ENCODE measurements around the gene GABPB1. TPM values are rescaled to one million over a fixed set of nuclear protein-coding genes. Genes with fewer than 3 reads are reported as not detected.
A peak's percentile ranks its signal among the peaks of the same experiment; 100 is the strongest.

The GABPB1 gene
- total RNA-seq, 1 donor from 2014 or later: 80.7 TPM

DNA sequence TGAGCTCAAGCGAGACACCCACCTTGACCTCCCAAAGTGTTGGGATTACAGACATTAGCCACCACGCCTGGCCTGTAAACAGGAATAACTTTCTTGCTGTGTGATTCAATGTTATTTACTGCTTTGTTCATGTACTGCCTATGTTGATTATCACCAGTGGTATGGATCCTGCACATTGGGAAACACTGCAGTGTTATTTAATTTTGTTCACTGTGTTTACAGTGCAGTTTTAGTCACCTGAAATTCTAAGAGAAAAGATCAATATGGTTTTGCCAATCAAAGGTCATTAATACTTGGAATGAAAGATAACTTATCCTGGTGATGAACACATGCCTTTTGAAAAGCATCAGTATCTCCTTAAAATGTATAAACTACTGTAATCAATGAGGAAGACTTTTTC, 8.6 kb upstream of the GABPB1 start:
- Mint-ChIP-seq H3K36me3 (ENCODE audit: low read depth) (peaks cover 35% of the 10 kb centered on the region), H3K4me1 (ENCODE audit: low read depth) (peaks cover 16% of the 10 kb centered on the region), H3K4me3 (no peak overlapping the region), H3K27me3 (ENCODE audit: insufficient read depth) (no peaks in the 10 kb centered on the region), H3K27ac (no peak overlapping the region), H3K9me3 (no peaks in the 10 kb centered on the region)
- intact Hi-C loops (cut with micrococcal nuclease): no loop called here
- no peak for DNase-seq (ENCODE audit: low spot score)

DNA sequence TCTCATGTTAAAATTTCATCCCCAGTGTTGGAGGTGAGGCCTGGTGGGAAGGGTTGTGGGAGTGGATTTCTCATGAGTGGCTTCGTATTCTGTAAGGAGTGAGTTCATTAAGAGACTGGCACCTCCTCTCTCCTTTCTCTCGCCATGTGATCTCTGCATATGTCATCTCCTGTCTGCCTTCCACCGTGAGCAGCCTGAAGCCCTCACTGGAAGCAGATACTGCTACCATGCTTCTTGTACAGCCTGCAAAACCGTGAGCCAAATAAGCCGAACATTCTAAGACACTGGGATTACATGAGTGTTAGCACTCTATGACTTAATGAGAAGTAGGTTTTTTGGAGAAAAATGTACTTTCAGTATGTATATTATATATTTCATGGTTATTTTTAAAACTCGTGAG, 6.8 kb upstream of the GABPB1 start:
- intact Hi-C loops (cut with micrococcal nuclease): no loop called here
- Mint-ChIP-seq H3K9me3 (no peaks in the 10 kb centered on the region), H3K27ac (peak overlapping the region; percentile 57), H3K4me3 (no peak overlapping the region), H3K27me3 (ENCODE audit: insufficient read depth) (no peaks in the 10 kb centered on the region), H3K36me3 (ENCODE audit: low read depth) (peaks cover 40% of the 10 kb centered on the region), H3K4me1 (ENCODE audit: low read depth) (peaks cover 27% of the 10 kb centered on the region)
- DNase-seq (ENCODE audit: low spot score): no peak

DNA sequence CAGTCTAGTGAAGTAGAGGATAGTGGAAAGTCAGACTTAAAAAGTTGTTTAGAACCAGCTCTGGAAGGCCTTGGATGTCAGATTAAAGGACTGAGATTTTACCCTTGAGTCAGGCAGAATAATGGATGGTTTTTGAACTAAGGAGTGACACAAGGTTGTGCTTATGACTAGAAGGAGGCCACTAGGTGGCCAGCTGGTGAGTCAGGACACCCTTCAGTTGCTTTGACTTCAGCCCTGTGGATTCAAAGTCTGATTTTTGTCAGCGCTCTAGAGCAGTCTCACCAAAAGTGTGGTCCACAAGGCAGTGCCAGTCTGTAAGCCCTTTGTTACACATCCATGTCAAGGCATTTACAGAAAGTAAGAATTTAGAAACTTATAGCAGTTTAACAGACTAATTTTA, 3.8 kb upstream of the GABPB1 start:
- H3K27ac Mint-ChIP-seq: no peak overlapping the region
- intact Hi-C loops (cut with micrococcal nuclease): loop anchor here (1.0 to 10.0 kb wide), 4 partner anchors 65 to 1334 kb away; partner anchors contain the start of genes TRPM7 and USP8

DNA sequence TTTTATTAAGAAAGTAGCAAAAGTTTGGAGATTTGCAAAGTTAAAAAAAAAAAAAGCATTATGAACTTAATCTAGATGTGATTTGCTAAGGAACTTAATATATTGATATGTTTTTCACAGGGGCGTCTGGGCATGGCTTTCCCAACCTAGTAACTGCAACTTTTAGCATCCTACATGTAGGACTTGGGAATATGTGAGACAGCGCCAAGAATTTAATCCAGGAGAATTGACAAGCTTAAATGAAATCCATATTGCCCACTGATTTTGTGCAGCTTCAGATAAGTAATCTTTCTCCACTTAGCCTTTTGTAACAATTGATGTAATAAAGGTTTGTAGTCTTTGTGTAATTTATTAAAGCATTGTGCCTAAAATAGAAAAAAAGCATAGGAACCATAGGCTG, 982 bp upstream of the GABPB1 start:
- intact Hi-C loops (cut with micrococcal nuclease): loop anchor here (2.0 to 10.0 kb wide), 3 partner anchors 206 to 1331 kb away; partner anchors contain the start of gene COPS2
- Mint-ChIP-seq H3K36me3 (ENCODE audit: low read depth) (peaks cover 50% of the 10 kb centered on the region), H3K4me3 (peak overlapping the region; percentile 100), H3K9me3 (no peaks in the 10 kb centered on the region), H3K27ac (peak overlapping the region; percentile 100), H3K4me1 (ENCODE audit: low read depth) (peaks cover 38% of the 10 kb centered on the region), H3K27me3 (ENCODE audit: insufficient read depth) (no peaks in the 10 kb centered on the region)
- no peak for DNase-seq (ENCODE audit: low spot score)

More for the DNA sequence above, 3.8 kb upstream of the GABPB1 start:
- no peaks in the 10 kb centered on the region for H3K9me3 Mint-ChIP-seq
- no peaks in the 10 kb centered on the region for H3K27me3 Mint-ChIP-seq (ENCODE audit: insufficient read depth)
- H3K4me3 Mint-ChIP-seq: no peak overlapping the region
- no peak for DNase-seq (ENCODE audit: low spot score)
- peaks cover 43% of the 10 kb centered on the region for H3K36me3 Mint-ChIP-seq (ENCODE audit: low read depth)
- H3K4me1 Mint-ChIP-seq (ENCODE audit: low read depth): peaks cover 34% of the 10 kb centered on the region

DNA sequence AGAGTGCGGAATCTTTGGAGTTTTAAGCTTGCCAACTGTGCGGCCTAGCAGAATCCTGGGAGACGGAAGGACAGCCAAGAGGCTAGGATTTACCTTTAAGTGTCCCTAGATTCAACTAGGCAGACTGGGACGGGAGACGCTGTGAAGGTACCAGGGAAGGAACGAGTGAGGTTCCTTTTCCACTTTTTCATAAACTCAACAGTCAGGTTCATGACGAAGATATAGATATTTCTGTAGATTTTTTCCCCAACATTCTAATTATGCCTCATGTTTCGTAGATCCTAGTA, 564 bp upstream of the GABPB1 start:
- H3K27ac Mint-ChIP-seq: peak overlapping the region; percentile 100
- no peaks in the 10 kb centered on the region for H3K27me3 Mint-ChIP-seq (ENCODE audit: insufficient read depth)
- peaks cover 42% of the 10 kb centered on the region for H3K4me1 Mint-ChIP-seq (ENCODE audit: low read depth)
- DNase-seq (ENCODE audit: low spot score): no peak
- peaks cover 51% of the 10 kb centered on the region for H3K36me3 Mint-ChIP-seq (ENCODE audit: low read depth)
- H3K4me3 Mint-ChIP-seq: peak overlapping the region; percentile 100
- H3K9me3 Mint-ChIP-seq: no peaks in the 10 kb centered on the region
- intact Hi-C loops (cut with micrococcal nuclease): loop anchor here (2.0 to 10.0 kb wide), 3 partner anchors 207 to 1331 kb away; partner anchors contain the start of gene COPS2

DNA sequence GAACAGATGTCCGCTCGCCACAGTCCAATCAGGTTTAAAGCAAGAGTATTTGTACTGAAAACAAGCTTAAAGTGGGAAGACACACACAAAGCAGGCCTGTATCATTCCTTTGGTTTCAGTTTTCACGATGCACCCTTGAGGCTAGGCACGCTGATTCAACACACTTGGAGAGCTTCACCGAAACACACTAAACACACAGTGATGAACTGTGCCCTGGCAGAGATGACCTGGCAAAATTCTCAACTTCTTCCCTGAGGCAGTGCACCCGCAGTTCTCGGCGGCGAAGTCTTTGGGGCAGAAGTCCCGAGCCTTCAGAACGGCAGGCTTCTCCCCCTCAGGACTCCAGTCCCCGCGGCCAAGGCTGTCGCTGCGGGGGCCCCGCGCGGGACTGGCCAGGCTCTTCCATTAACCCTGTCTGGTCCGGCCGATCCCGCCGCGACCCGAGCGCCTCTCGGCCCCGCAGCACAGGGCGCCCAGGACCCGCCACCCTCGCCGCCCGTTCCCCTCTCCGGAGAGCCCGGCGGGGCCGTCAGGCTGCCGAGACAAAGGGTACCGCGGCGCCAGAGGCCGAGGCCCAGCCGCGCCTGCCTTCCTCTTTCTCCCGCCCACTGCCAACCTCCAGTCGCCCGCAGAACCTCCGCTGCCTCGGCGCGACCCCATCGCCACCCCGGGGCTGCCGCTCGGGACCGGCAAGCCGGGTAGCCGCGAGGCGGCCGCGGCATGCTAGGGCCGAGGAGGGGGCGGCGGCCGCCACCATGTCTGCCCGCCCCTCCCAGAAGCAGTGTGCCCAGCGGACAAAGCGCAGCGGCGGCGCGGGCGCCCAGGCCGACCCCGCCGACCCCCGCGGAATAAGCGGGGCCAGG, 792 bp downstream of the GABPB1 start:
- peak overlapping the region; percentile 100 for H3K27ac Mint-ChIP-seq
- no peaks in the 10 kb centered on the region for H3K27me3 Mint-ChIP-seq (ENCODE audit: insufficient read depth)
- peak overlapping the region; percentile 100 for H3K4me3 Mint-ChIP-seq
- H3K4me1 Mint-ChIP-seq (ENCODE audit: low read depth): peaks cover 56% of the 10 kb centered on the region
- H3K9me3 Mint-ChIP-seq: no peaks in the 10 kb centered on the region
- DNase-seq (ENCODE audit: low spot score): peak; percentile 49
- intact Hi-C loops (cut with micrococcal nuclease): loop anchor here (1.0 to 10.0 kb wide), 12 partner anchors 23 to 1329 kb away; partner anchors contain the start of genes COPS2, DTWD1, FAM227B and SLC27A2
- peaks cover 49% of the 10 kb centered on the region for H3K36me3 Mint-ChIP-seq (ENCODE audit: low read depth)

DNA sequence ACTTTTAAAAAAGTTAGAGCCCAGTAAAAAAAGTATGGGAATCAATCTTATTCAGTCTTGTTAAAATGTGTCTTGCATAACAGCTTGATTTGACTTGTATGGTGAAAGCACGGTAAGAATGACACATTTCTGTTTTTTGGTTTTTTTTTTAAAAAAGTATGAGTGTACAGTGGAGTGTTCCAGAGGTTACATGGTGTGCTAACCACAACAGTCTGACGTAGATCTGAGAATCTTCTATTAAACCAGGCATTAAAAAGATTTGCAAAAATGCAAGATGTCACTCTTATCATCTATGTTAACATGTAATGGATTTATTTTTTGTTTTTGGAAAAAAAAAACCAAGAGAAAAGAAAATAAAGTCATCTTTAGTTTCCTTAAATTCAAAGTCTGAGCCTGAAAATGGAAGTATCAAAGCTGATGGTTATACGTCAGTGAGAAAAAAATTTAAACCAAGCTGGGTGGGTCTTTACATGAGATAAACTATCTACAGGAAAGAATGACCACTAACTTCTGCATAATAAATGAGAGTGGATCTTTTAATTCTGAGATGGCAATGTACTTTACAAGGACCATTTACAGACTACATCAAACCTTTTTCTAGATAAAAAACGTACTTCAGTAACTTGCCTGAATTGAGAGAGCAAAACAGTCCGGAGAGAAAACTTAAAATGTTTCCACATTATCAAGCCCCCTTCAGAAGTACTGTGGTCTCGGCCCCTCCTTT, 1.6 kb downstream of the GABPB1 start:
- Mint-ChIP-seq H3K9me3 (no peaks in the 10 kb centered on the region), H3K4me1 (ENCODE audit: low read depth) (peaks cover 54% of the 10 kb centered on the region), H3K4me3 (peak overlapping the region; percentile 100), H3K36me3 (ENCODE audit: low read depth) (peaks cover 49% of the 10 kb centered on the region), H3K27me3 (ENCODE audit: insufficient read depth) (no peaks in the 10 kb centered on the region), H3K27ac (peak overlapping the region; percentile 100)
- peak; percentile 14 for DNase-seq (ENCODE audit: low spot score)
- intact Hi-C loops (cut with micrococcal nuclease): loop anchor here (1.0 to 10.0 kb wide), 11 partner anchors 22 to 1329 kb away; partner anchors contain the start of genes DTWD1, FAM227B, SLC27A2 and USP8

DNA sequence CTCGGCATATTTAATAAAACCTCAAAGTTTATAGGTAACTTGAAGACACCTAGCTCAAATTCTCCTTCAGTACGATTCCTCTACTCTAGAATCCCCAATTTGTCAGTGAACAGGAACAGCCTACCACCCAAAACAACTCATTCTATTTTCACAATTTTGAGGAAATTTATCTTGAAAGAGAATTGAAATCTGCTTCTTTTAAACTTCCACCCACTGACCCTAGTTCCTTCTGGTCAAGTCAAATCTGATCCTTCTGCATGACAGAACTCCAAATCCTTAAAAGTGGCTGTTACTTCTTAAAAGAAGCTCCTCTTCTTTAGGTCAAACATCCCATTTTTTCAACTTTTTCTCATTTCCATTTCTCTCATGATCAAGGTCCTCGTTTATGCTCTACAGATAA, 4.4 kb downstream of the GABPB1 start:
- Mint-ChIP-seq H3K9me3 (no peaks in the 10 kb centered on the region), H3K36me3 (ENCODE audit: low read depth) (peaks cover 45% of the 10 kb centered on the region), H3K4me1 (ENCODE audit: low read depth) (peaks cover 47% of the 10 kb centered on the region), H3K4me3 (peak overlapping the region; percentile 100), H3K27ac (no peak overlapping the region), H3K27me3 (ENCODE audit: insufficient read depth) (no peaks in the 10 kb centered on the region)
- intact Hi-C loops (cut with micrococcal nuclease): loop anchor here (1.0 to 10.0 kb wide), 4 partner anchors 8 to 1326 kb away; partner anchors contain the start of genes DTWD1 and FAM227B
- DNase-seq (ENCODE audit: low spot score): no peak

DNA sequence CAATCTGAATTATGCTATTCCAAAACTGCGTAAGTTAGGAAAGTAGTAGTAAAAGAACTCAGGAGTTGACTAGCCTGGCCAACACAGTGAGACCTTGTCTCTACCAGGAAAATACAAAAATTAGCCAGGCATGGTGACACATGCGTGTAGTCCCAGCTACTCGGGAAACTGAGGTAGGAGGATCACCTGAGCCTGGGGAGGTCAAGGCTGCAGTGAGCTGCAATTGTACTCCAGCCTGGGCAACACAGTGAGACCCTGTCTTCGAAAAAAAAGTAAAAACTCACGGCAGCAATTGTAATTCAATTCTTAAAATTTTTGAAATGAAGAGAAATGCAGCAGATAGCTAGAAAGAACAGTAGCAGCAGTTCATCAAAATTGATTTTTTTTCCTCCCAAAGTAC, 9.7 kb downstream of the GABPB1 start:
- Mint-ChIP-seq H3K4me1 (ENCODE audit: low read depth) (peaks cover 41% of the 10 kb centered on the region), H3K27me3 (ENCODE audit: insufficient read depth) (no peaks in the 10 kb centered on the region), H3K9me3 (no peaks in the 10 kb centered on the region), H3K27ac (no peak overlapping the region), H3K4me3 (no peak overlapping the region), H3K36me3 (ENCODE audit: low read depth) (peaks cover 25% of the 10 kb centered on the region)
- intact Hi-C loops (cut with micrococcal nuclease): no loop called here
- no peak for DNase-seq (ENCODE audit: low spot score)

DNA sequence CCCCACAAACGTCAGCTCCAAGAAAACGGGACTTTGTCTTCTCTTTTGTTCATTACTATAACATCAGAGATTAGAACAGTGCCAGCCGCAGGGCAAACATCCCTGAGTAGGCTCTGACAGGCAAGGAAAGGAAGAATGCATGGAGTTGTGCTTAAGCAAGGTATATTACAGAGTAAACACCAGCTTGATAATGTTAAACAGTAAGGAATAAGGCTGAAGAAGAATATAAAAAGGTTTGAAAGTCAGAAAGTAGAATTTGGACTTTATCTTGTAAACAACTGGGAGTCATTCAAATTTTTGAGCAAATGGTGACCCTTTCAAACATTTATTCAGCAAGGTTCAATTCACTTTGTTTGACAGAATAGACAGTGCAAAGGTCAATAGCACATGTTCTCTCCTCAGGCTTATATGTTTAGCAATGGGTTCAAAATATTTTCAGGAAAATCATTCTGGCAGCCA, 11.0 kb downstream of the GABPB1 start:
- DNase-seq (ENCODE audit: low spot score): no peak
- H3K4me1 Mint-ChIP-seq (ENCODE audit: low read depth): peaks cover 35% of the 10 kb centered on the region
- peaks cover 25% of the 10 kb centered on the region for H3K36me3 Mint-ChIP-seq (ENCODE audit: low read depth)
- intact Hi-C loops (cut with micrococcal nuclease): no loop called here
- no peak overlapping the region for H3K27ac Mint-ChIP-seq
- no peaks in the 10 kb centered on the region for H3K9me3 Mint-ChIP-seq
- H3K4me3 Mint-ChIP-seq: no peak overlapping the region
- H3K27me3 Mint-ChIP-seq (ENCODE audit: insufficient read depth): no peaks in the 10 kb centered on the region

DNA sequence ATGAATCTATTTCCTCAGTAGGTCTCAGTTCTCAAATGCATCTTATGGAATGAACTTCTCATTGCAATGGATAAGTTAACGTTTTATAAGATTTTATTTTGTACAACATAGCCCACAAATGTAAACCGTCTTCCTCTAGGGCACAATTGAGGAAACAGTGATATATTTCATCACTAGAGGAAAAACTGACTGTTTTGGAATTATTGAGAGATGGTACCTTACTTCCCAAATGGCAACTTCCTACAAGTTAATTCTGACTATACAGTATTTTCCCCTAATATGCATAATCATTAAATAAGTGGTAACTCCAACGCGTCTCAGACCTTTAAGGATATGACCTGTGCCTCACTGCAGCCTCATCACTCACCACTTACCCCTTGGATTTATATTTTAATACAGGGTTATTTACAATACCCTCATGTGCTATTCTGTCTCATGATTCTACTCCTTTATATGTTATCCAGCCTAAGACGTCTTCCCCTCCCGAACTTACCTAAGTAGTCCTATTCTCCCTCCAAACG, 13.3 kb downstream of the GABPB1 start:
- no peak for DNase-seq (ENCODE audit: low spot score)
- Mint-ChIP-seq H3K27me3 (ENCODE audit: insufficient read depth) (no peaks in the 10 kb centered on the region), H3K4me3 (no peak overlapping the region), H3K4me1 (ENCODE audit: low read depth) (peaks cover 27% of the 10 kb centered on the region), H3K27ac (no peak overlapping the region), H3K9me3 (no peaks in the 10 kb centered on the region), H3K36me3 (ENCODE audit: low read depth) (peaks cover 27% of the 10 kb centered on the region)
- intact Hi-C loops (cut with micrococcal nuclease): loop anchor here (1.0 kb wide), 1 partner anchor 9 kb away; no protein-coding TSS in a partner anchor

DNA sequence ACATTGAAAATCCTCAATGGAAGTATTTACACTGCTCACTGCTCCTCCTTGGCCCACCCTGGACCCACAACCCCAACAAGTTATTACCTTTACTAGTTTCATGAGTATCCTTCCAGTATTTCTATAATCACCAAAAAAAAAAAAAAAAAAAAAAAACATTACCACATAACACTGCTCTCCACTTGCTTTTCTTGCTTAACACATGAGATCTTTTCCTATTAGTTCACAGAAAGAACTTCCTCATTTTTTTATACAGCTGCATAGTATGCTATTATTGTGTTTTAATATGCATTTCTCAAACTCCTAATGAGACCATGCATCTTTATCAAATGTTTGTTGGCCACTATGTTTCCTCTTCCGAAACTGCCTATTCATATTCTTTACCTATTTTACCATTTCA, 14.6 kb downstream of the GABPB1 start:
- Mint-ChIP-seq H3K4me3 (no peak overlapping the region), H3K4me1 (ENCODE audit: low read depth) (peaks cover 28% of the 10 kb centered on the region), H3K36me3 (ENCODE audit: low read depth) (peaks cover 22% of the 10 kb centered on the region), H3K27ac (no peak overlapping the region), H3K27me3 (ENCODE audit: insufficient read depth) (no peaks in the 10 kb centered on the region), H3K9me3 (no peaks in the 10 kb centered on the region)
- intact Hi-C loops (cut with micrococcal nuclease): no loop called here
- no peak for DNase-seq (ENCODE audit: low spot score)

Measured in activated T-helper 1 cell treated with anti-CD3 and anti-CD28 coated beads, Interleukin-12 subunit alpha, Interleukin-12 subunit beta, Interleukin-2, Interleukin-4 antibody, amounts not matched to agents 30 ng/mL and 10 ng/mL and 1 ng/mL, durations not matched to agents 14 hours and 24 hours and 36 hours (primary cell).